ENCODE data around the gene TRIOBP.

DNA sequence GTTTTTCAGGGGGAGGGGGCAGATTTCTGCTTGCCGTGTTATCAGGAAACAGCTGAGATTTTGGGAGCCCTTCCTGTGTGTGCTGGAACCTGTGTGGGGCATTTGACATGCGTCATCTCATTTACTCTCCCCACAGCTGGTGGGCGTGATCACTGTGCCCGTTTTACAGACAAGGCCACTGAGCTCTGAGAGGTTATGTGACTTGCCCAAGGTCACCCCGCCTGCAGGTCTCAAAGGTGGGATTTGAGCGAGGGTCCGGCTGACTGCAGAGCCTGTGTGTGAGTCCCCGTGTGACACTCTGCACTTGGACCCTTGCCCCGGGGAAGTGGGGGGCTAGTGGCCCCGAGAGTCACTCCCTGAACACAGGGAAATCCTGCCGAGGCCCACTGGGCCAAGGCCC is 62.4 kb downstream of the TRIOBP start:
- TF ChIP-seq CTCF (conservative IDR thresholded peaks at IDR 0.05 in 1 of 2, IDR thresholded peaks at IDR 0.05 in 1 of 2; ENCODE audit: low read depth in 1 of 2, low read length in 2 of 2), result no peak
- TF ChIP-seq EZH2 (IDR thresholded peaks at IDR 0.05; ENCODE audit: low read length, missing control alignments), result no peak
